Epidermal melanocyte (primary cell): Measurements from ENCODE around the gene MACROH2A1.

Experiments
- DNase-seq: peaks from one replicate; pipeline ENCODE4 v3.0.0; 2011; ENCODE audit warnings: low spot score; ENCODE audit not compliant: insufficient read length

MACROH2A1 gene

DNA sequence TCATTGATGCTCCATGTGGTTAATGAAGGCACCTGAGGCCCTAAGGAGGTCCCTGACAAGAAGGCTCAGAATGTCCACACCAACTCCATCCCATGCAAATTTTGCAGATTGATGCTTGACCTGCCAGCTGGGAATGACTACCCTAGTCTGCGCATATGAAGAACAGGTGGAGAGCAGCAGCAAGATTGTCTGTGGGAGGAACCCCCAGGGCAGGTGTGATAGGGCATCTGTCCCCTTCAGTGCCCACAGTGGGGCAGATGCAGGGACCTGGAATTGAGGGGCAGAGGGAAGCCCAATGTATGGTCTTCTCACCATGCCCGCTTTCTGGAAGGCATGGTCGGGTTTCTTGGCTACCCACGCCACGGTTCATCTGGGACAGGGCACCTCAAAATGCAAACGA lies 79.6 kb downstream of the MACROH2A1 start:
- DNase-seq: no peak

GRCh38 chr5:135318924-135319323 lies 80.1 kb downstream of the MACROH2A1 start:
- no peak for DNase-seq

- no peak for DNase-seq
Observed at GRCh38 chr5:135318037-135318436, 81.0 kb downstream of the MACROH2A1 start.

GRCh38 chr5:135317286-135317685 lies 81.7 kb downstream of the MACROH2A1 start:
- DNase-seq: no peak

- no peak for DNase-seq
Observed at GRCh38 chr5:135315386-135315785, 83.6 kb downstream of the MACROH2A1 start.

- DNase-seq: no peak
Observed at GRCh38 chr5:135313946-135314345, 85.1 kb downstream of the MACROH2A1 start.

DNA sequence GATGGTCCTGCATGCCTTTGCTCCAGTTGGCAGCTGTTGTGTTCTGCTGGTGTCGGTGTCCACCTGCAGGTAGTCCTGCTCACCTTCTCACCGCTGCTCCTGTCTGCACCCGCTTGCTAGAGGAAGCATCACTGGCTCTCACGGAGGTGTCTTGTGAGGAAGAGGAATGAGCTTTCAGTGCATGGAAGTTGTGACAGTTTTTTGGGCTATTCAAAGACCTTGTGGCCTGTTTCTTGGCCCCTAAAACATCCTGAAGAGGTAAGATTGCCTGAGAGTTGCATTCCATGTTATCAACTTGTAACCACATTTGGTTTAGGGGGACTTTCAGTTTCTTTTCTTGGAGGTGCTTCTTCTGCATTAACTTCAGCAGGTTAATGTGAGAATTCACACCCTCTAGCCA lies 85.6 kb downstream of the MACROH2A1 start:
- DNase-seq: no peak

GRCh38 chr5:135312255-135312935 lies 86.6 kb downstream of the MACROH2A1 start:
- no peak for DNase-seq

GRCh38 chr5:135310328-135310989 lies 88.6 kb downstream of the MACROH2A1 start:
- DNase-seq: no peak

DNA sequence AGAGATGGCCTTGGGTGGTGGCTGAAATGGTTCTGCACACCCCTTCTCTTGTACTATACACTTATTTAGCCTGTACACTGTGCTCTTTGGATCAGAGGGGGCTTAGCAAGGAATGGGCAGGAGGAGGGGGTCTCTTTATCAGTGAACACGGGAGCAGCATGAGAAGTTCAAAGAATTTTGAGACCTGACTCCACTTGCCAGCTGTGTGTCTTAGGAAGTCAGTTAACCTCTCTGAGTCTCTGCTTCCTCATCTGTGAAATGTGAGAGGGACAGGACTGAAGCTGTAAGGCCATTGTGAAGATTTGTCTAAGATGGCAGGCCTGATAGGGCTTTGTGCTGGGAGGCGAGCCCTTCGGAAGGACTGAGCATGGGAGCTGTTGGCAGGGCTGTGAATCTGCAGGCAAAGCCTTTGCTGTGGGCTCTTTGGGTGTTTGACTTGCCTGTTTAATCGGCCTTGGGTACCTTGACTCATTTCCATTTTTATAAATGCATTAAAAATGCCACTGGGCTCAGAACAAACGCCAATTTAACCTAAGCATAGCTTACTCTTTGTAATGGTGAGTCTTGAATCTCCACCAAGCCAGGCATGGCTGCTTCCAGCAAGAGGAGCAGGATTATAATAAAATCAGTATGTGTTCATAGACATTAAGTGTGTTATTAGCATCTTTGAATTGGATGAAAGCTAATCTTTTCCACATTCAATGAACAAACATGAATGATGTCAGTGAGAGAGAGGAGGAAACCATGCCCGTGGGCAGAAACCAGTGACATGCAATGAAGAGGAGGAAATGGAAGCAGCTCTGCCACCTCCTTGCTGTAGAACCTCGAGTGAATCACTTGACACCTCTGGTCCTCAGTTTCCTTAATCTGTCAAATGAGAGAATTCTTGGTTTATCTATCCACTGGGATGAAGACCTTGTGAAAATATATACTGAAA lies 89.4 kb downstream of the MACROH2A1 start:
- no peak for DNase-seq

- no peak for DNase-seq
Observed at GRCh38 chr5:135308752-135309151, 90.3 kb downstream of the MACROH2A1 start.

DNA sequence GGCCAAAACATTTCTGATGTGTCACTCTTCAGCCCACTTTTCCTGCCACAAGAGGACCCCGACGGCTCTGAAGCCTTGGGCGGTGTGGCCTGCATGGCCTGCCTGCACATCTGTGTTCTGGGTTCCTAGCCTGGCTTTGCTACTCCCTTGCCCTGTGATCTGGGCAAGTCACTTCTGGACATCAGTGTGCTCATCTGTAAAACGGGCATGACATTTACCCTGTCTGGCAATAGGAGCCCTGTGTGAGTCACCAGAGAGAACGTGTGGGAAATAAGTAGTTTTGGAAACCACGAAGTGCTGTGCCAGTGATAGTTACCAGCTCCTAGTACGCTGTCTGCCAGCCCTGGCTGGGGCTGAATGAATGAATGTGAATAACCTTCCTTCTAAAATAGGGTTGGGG lies 90.8 kb downstream of the MACROH2A1 start:
- no peak for DNase-seq

GRCh38 chr5:135307143-135307903 lies 91.7 kb downstream of the MACROH2A1 start:
- DNase-seq: no peak

- no peak for DNase-seq
Observed at GRCh38 chr5:135306557-135306956, 92.5 kb downstream of the MACROH2A1 start.

GRCh38 chr5:135304352-135305221 lies 94.4 kb downstream of the MACROH2A1 start:
- DNase-seq: no peak

DNA sequence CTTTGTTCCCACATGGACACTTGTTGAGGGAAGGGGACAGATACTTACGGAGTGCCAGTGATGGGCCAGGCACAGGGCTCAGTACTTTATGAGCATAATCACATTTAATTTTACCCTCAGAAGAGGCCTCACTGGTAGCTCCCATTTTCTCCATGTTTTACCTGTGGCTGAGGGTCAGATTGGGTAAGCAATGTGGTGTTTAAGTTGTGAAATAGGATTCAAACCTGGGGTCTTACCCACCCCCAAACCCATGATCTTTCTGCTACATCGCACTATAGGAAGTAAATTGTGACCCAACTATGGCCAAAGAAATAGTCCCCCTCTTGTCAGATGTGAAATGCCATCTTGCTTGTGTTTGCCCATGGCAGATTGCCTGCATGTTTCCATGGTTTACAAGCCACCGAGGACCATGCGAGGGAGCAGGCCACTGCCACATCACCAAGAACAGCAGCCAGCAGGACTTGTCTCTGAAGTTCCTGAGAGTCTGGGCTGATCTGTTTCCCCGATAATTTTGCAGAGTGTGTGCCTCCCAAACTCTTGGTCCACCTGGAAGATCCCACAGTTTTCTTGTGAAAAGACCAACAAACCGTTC lies 95.4 kb downstream of the MACROH2A1 start:
- DNase-seq: no peak

GRCh38 chr5:135296900-135297816 lies 101.9 kb downstream of the MACROH2A1 start:
- DNase-seq: no peak

DNA sequence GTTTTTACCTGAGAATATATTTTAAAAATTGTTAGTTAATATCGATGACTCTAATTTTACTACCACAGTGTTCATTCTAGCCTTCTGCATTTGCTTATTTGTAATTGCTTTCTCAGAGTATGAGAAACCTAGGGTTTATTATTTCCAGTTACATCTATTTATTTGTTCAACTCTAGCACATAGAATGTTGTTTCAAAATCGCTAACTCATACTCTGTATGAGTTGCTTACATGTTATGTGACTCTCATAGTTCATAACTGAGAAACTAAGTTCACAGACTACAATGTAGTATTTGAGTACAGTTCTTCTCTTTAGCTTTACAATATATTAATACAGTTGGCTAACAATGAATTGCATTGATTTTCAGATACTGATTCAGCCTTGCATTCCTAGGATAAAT lies 103.2 kb downstream of the MACROH2A1 start:
- no peak for DNase-seq

GRCh38 chr5:135294793-135295192 lies 104.2 kb downstream of the MACROH2A1 start:
- no peak for DNase-seq
